Gastroesophageal sphincter (tissue), 4 donors: ENCODE data around the gene ZNF511. TPM values are rescaled to one million over a fixed set of nuclear protein-coding genes. Genes with fewer than 3 reads are reported as not detected.

ENCODE experiments used
- ATAC-seq: fragments of 150-250 bp; one replicate; pipeline ENCODE4 v1.9.1; 2016; ENCODE audit warnings: mild to moderate bottlenecking, moderate library complexity
- H3K27ac ChIP-seq, 4 donors: fragments of 200-600 bp; sonication (generic) in 3 of 4; 1 replicate in 3 of 4; 2 replicates in 1 of 4; pipeline ENCODE4 v1.5.1; 2016 to 2019
- H3K27me3 ChIP-seq: fragments of 200-600 bp; sonication (generic); one replicate; pipeline ENCODE4 v1.5.1; 2019
- H3K36me3 ChIP-seq, 2 donors: fragments of 200-600 bp; sonication (generic); one replicate each; pipeline ENCODE4 v1.5.1; 2019; ENCODE audit warnings: control low read depth in 1 of 2
- H3K4me1 ChIP-seq, 3 donors: fragments of 200-600 bp; sonication (generic); 1 replicate in 2 of 3; 2 replicates in 1 of 3; pipeline ENCODE4 v1.5.1; 2016 to 2019; ENCODE audit warnings: control low read depth in 2 of 3
- H3K4me3 ChIP-seq, 2 donors: fragments of 200-600 bp; sonication (generic); one replicate each; pipeline ENCODE4 v1.5.1; 2019; ENCODE audit warnings: mild to moderate bottlenecking in 1 of 2, moderate library complexity in 1 of 2
- H3K9me3 ChIP-seq, 3 donors: fragments of 200-600 bp; sonication (generic); one replicate each; pipeline ENCODE4 v1.5.1; 2017 to 2019; ENCODE audit warnings: control low read depth in 2 of 3
- CTCF ChIP-seq, 4 experiments: fragments of 200-600 bp in 2 of 4; fragments of 450-650 bp in 2 of 4; sonication (generic) in 1 of 4; IDR thresholded peaks; one replicate each; pipeline ENCODE4 v1.5.1; 2017 to 2019; ENCODE audit warnings: antibody characterized with exemption in 4 of 4, mild to moderate bottlenecking in 2 of 4, moderate library complexity in 2 of 4
- EP300 ChIP-seq: sonication (generic); formaldehyde crosslinking; IDR thresholded peaks from one replicate; pipeline ENCODE4 v1.6.1; 2017; ENCODE audit warnings: antibody characterized with exemption, mild to moderate bottlenecking
- POLR2A ChIP-seq, 2 donors: fragments of 450-650 bp; IDR thresholded peaks; one replicate each; pipeline ENCODE4 v1.6.1; 2017; ENCODE audit warnings: antibody characterized with exemption in 2 of 2, mild to moderate bottlenecking in 2 of 2, moderate library complexity in 1 of 2
- POLR2AphosphoS5 ChIP-seq: sonication (generic); formaldehyde crosslinking; IDR thresholded peaks from one replicate; pipeline ENCODE4 v1.6.1; 2017; ENCODE audit warnings: antibody characterized with exemption
- WGBS, 2 donors: methylation state at CpG; one replicate each; pipeline ENCODE4 v1.1.5; 2018; ENCODE audit warnings: low coverage in 1 of 2; 5-methylcytosine and 5-hydroxymethylcytosine counted together
- total RNA-seq, 4 donors: library from RNA; depleted of rRNA; stranded (reverse); fragments of >200 nt; gene quantifications; one replicate each; pipeline ENCODE4 v1.1.0, GENCODE V29; 2016

ZNF511 gene
- total RNA-seq, 4 donors from 2014 or later: 15.1 to 42.2 (median 25.4) TPM

GRCh38 chr10:133337370-133337725 lies 28.6 kb downstream of the ZNF511 start:
- no peak for ATAC-seq
- no peaks in the 10 kb centered on the region for H3K36me3 ChIP-seq
- no peak overlapping the region for H3K27ac ChIP-seq
- H3K4me1 ChIP-seq: peaks cover 0 to 26% (median 23%) of the 10 kb centered on the region in 3 donors
- H3K4me3 ChIP-seq: no peak overlapping the region
- 86 to 88% methylated on average over 3 of the region's 3 CpGs for WGBS, 2 donors
- H3K27me3 ChIP-seq: peaks cover 92% of the 10 kb centered on the region
- TF ChIP-seq POLR2A (IDR thresholded peaks at IDR 0.05): no peak
- H3K9me3 ChIP-seq: no peaks in the 10 kb centered on the region

- peaks cover 92% of the 10 kb centered on the region for H3K27me3 ChIP-seq
- ATAC-seq: no peak
- no peaks in the 10 kb centered on the region for H3K36me3 ChIP-seq
- 82 to 92% methylated on average over 2 to 8 of the region's 10 CpGs for WGBS, 2 donors
- H3K27ac ChIP-seq: no peak overlapping the region
- no peaks in the 10 kb centered on the region for H3K9me3 ChIP-seq
- peaks cover 0 to 26% (median 23%) of the 10 kb centered on the region in 3 donors for H3K4me1 ChIP-seq
- no peak for TF ChIP-seq POLR2A (IDR thresholded peaks at IDR 0.05)
- H3K4me3 ChIP-seq: no peak overlapping the region
These were observed 29.7 kb downstream of the ZNF511 start for GRCh38 chr10:133338080-133339071.

- no peak for TF ChIP-seq EP300
- TF ChIP-seq CTCF (IDR thresholded peaks at IDR 0.05): no peak
- TF ChIP-seq POLR2A (IDR thresholded peaks at IDR 0.05): no peak
- TF ChIP-seq POLR2AphosphoS5: no peak
- Histone ChIP-seq H3K36me3 (no peaks in the 10 kb centered on the region), H3K4me3 (no peak overlapping the region), H3K4me1 (peaks cover 0 to 22% (median 20%) of the 10 kb centered on the region in 3 donors), H3K27ac (no peak overlapping the region), H3K27me3 (peaks cover 96% of the 10 kb centered on the region), H3K9me3 (no peaks in the 10 kb centered on the region)
- ATAC-seq: no peak
- 40 to 70% methylated on average over 1 to 4 of the region's 13 CpGs for WGBS, 2 donors
These were observed 31.1 kb downstream of the ZNF511 start for GRCh38 chr10:133339708-133340380.

GRCh38 chr10:133341983-133342382 lies 33.3 kb downstream of the ZNF511 start:
- Histone ChIP-seq H3K36me3 (no peaks in the 10 kb centered on the region), H3K9me3 (no peaks in the 10 kb centered on the region), H3K4me3 (no peak overlapping the region), H3K27ac (no peak overlapping the region), H3K27me3 (peaks cover 96% of the 10 kb centered on the region), H3K4me1 (peaks cover 0 to under 1% (median 0%) of the 10 kb centered on the region in 3 donors)
- no peak for ATAC-seq
- TF ChIP-seq CTCF (IDR thresholded peaks at IDR 0.05): no peak
- no peak for TF ChIP-seq EP300
- TF ChIP-seq POLR2A (IDR thresholded peaks at IDR 0.05): no peak
- no peak for TF ChIP-seq POLR2AphosphoS5
- 79 to 87% methylated on average over 4 of the region's 4 CpGs for WGBS, 2 donors

GRCh38 chr10:133342942-133343341 lies 34.2 kb downstream of the ZNF511 start:
- H3K27ac ChIP-seq: no peak overlapping the region
- 40 to 67% methylated on average over 1 to 2 of the region's 8 CpGs for WGBS, 2 donors
- no peak for TF ChIP-seq POLR2A (IDR thresholded peaks at IDR 0.05)
- TF ChIP-seq EP300: no peak
- TF ChIP-seq CTCF (IDR thresholded peaks at IDR 0.05): no peak
- no peak for TF ChIP-seq POLR2AphosphoS5
- no peaks in the 10 kb centered on the region for H3K4me1 ChIP-seq
- no peak overlapping the region for H3K4me3 ChIP-seq
- peaks cover 96% of the 10 kb centered on the region for H3K27me3 ChIP-seq
- ATAC-seq: no peak
- H3K36me3 ChIP-seq: no peaks in the 10 kb centered on the region
- H3K9me3 ChIP-seq: no peaks in the 10 kb centered on the region
